GM12872 (cell line): ENCODE data around the gene MTR.

Experiments
- TF ChIP-seq, protein P1 (sequence below): IDR thresholded peaks from 3 replicates; pipeline ENCODE4 v1.5.1; 2011; ENCODE audit warnings: low read depth, mild to moderate bottlenecking, low read length, moderate library complexity; ENCODE audit not compliant: insufficient read depth

The MTR gene

DNA sequence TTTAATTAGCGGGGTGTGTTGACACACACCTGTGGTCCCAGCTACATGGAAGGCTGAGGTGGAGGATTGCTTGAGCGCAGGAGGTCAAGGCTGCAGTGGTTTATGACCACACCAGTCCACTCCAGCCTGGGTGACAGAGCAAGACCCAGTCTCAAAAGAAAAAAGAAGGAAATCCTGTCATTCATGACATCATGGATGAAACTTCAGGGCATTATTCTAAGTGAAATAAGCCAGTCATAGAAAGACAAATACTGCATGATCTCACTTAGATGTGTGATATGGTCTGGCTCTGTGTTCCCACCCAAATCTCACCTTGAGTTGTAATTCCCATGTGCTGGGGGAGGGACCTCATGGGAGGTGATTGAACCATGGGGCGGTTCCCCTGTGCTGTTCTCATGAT is 126.5 kb downstream of the MTR start:
- TF ChIP-seq, protein P1, sequence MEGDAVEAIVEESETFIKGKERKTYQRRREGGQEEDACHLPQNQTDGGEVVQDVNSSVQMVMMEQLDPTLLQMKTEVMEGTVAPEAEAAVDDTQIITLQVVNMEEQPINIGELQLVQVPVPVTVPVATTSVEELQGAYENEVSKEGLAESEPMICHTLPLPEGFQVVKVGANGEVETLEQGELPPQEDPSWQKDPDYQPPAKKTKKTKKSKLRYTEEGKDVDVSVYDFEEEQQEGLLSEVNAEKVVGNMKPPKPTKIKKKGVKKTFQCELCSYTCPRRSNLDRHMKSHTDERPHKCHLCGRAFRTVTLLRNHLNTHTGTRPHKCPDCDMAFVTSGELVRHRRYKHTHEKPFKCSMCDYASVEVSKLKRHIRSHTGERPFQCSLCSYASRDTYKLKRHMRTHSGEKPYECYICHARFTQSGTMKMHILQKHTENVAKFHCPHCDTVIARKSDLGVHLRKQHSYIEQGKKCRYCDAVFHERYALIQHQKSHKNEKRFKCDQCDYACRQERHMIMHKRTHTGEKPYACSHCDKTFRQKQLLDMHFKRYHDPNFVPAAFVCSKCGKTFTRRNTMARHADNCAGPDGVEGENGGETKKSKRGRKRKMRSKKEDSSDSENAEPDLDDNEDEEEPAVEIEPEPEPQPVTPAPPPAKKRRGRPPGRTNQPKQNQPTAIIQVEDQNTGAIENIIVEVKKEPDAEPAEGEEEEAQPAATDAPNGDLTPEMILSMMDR: no peak

DNA sequence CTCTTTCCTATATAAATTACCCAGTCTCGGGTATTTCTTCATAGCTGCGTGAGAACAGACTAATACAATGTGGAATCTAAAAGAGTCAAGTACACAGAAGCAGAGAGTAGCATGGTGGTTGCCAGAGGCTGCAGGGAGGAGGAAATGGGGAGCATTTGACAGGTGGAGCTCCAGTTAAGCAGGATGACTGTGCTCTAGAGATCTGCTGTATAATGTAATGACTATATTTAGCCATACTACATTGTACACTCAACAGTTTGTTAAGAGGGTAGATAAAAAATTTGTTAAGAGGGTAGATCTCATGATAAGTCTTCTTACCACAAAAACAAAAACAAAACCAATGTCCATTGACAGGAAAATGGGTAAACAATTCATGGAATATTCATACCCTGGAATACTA is 127.1 kb downstream of the MTR start:
- TF ChIP-seq, protein P1: no peak

DNA sequence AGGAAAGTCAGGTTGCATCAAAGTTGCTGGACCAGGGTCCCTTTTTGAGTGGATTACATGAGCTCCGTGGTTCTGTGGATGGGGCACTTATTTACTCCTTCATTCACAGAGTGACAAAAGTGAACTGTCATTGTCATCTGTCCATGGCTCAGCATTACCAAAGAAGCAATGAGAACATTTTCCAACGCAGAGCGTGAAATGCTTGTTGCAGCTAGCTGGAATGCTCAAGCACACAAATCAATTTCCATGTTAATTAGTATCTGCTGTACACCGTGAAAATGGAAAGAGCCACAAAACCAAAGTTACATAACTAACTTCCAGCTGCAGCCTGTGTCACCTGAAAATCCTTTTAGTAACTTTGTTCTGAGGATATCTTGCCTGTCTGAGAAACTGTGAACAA is 130.3 kb downstream of the MTR start:
- TF ChIP-seq, protein P1: no peak

DNA sequence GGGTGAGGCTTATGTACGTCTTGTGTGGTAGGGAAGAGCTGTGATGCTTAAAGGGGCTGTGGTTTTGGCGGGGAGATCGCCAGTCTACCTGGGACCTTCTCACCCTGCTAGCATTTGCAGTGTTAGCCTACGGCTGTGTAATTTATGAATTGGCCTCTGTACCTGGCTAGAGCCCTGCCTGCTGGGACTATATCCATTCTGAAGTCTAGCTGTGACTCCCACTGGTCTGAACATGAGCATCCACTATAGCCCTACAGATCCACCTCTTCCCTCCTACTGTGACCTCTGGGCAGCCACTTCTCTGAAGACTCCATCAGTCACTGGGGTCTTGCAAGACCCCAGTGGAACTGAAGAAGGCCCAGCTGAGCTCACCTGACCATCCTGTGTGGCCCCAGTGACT is 135.4 kb downstream of the MTR start:
- TF ChIP-seq, protein P1: no peak

DNA sequence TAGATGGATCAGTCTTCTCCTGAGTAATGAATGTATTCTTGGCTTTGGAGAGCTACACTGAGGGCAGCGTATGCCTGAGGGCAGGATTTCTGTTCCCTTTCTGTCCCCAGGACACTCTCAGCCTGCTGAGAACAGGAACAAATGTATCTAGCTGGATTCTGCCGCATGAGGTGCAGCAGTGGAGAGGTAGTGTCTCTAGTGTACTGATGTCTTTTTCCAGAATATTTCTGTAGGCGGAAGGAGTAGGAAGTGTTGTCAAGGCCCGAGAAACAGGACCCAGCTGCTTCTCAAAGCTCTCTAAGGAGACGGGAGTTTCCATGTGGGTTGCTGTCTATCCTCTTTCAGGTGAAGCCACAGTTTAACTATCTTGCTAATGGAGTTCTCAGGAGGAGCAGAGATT is 143.7 kb downstream of the MTR start:
- TF ChIP-seq, protein P1: no peak

DNA sequence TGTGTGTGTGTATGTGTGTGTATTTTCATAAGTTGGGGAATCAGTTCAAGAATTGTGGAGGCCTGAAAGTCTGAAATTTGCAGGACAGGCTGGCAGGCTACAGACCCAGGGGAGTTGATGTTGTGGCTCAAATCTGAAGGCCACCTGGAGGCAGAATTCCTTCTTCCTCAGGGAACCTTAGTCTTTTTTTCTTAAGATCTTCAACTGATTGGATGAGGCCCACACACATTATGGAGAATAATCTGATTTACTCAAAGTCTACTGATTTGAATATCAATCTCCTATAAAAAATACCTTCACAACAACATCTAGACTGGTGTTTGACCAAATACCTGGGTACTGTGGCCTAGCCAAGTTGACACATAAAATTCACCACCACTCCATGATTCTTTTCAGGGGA is 147.3 kb downstream of the MTR start:
- TF ChIP-seq, protein P1: no peak

DNA sequence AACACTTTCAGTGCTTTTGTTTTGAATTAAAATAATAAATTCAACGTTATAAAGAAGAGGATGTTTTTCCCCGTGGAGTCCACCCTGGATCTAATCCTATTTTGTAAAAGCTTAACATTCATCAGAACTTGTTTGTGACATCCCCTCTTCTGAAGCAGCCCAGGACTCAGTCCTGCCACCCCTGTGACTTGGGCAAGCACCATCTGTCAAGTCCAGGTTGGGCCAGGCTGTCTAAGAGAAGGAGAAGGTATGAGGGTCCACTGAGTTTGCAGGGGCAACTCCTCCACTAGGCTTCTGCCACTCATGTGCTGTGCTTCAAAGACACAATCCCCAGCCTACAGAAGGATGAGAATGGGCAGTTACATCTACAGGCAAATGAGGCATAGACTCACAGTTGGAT is 149.5 kb downstream of the MTR start:
- TF ChIP-seq, protein P1: no peak

DNA sequence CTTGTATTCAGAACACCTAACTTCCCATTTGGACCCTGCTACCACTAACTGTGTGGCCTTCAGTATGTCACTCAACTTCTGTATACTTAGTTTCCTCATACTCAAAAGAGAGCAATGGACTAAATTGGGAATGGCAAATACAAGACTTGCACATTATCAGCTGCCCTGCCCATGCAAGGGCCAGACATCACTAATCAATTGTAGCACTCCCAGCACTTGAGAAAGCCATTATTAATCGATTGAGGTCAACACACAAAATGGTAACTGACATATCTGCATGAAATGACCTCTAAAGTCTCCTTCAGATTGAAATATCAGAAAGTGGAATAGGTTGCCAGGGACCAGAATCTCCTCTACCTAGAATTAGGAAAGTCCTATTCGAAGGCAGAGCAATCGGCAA is 149.9 kb downstream of the MTR start:
- TF ChIP-seq, protein P1: no peak
